ENCODE results near the gene CFB.

DNA sequence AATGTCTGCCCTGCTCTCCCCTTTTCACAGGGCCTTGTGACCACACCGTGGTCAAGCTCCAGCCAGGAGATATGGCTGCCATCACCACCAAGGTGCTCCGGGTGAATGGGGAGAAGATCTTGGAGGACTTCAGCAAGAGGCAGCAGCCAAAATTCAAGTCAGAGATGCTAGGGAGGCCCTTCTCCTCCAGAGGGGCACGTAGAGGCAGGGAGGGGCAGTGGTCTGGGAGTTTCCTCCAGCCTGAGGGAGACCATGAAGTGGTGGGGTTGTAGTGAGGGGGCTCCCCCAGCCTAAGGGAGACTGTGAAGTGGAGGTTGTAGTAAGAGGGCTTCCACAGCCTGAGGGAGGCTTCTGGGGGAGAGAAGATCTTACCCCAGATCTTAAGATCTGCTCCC lies 22.0 kb downstream of the CFB start:
- TF ChIP-seq, protein P1, sequence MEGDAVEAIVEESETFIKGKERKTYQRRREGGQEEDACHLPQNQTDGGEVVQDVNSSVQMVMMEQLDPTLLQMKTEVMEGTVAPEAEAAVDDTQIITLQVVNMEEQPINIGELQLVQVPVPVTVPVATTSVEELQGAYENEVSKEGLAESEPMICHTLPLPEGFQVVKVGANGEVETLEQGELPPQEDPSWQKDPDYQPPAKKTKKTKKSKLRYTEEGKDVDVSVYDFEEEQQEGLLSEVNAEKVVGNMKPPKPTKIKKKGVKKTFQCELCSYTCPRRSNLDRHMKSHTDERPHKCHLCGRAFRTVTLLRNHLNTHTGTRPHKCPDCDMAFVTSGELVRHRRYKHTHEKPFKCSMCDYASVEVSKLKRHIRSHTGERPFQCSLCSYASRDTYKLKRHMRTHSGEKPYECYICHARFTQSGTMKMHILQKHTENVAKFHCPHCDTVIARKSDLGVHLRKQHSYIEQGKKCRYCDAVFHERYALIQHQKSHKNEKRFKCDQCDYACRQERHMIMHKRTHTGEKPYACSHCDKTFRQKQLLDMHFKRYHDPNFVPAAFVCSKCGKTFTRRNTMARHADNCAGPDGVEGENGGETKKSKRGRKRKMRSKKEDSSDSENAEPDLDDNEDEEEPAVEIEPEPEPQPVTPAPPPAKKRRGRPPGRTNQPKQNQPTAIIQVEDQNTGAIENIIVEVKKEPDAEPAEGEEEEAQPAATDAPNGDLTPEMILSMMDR (IDR thresholded peaks at IDR 0.05 in 2 of 3, conservative IDR thresholded peaks at IDR 0.05 in 1 of 3; ENCODE audit: insufficient read depth in 2 of 3, low read depth in 1 of 3, low read length in 3 of 3): no peak
- TF ChIP-seq BRCA1 (IDR thresholded peaks at IDR 0.05) (no peak), BRCA1 (CRISPR knock-in tag; IDR thresholded peaks at IDR 0.05) (no peak), MYC (IDR thresholded peaks at IDR 0.05; ENCODE audit: low read depth, low read length) (no peak), MYC (CRISPR knock-in tag; IDR thresholded peaks at IDR 0.05; ENCODE audit: borderline replicate concordance, low read depth) (no peak), HDAC1 (IDR thresholded peaks at IDR 0.05) (no peak), KDM2B (CRISPR knock-in tag; IDR thresholded peaks at IDR 0.05) (no peak)
- TF ChIP-seq, protein P2, sequence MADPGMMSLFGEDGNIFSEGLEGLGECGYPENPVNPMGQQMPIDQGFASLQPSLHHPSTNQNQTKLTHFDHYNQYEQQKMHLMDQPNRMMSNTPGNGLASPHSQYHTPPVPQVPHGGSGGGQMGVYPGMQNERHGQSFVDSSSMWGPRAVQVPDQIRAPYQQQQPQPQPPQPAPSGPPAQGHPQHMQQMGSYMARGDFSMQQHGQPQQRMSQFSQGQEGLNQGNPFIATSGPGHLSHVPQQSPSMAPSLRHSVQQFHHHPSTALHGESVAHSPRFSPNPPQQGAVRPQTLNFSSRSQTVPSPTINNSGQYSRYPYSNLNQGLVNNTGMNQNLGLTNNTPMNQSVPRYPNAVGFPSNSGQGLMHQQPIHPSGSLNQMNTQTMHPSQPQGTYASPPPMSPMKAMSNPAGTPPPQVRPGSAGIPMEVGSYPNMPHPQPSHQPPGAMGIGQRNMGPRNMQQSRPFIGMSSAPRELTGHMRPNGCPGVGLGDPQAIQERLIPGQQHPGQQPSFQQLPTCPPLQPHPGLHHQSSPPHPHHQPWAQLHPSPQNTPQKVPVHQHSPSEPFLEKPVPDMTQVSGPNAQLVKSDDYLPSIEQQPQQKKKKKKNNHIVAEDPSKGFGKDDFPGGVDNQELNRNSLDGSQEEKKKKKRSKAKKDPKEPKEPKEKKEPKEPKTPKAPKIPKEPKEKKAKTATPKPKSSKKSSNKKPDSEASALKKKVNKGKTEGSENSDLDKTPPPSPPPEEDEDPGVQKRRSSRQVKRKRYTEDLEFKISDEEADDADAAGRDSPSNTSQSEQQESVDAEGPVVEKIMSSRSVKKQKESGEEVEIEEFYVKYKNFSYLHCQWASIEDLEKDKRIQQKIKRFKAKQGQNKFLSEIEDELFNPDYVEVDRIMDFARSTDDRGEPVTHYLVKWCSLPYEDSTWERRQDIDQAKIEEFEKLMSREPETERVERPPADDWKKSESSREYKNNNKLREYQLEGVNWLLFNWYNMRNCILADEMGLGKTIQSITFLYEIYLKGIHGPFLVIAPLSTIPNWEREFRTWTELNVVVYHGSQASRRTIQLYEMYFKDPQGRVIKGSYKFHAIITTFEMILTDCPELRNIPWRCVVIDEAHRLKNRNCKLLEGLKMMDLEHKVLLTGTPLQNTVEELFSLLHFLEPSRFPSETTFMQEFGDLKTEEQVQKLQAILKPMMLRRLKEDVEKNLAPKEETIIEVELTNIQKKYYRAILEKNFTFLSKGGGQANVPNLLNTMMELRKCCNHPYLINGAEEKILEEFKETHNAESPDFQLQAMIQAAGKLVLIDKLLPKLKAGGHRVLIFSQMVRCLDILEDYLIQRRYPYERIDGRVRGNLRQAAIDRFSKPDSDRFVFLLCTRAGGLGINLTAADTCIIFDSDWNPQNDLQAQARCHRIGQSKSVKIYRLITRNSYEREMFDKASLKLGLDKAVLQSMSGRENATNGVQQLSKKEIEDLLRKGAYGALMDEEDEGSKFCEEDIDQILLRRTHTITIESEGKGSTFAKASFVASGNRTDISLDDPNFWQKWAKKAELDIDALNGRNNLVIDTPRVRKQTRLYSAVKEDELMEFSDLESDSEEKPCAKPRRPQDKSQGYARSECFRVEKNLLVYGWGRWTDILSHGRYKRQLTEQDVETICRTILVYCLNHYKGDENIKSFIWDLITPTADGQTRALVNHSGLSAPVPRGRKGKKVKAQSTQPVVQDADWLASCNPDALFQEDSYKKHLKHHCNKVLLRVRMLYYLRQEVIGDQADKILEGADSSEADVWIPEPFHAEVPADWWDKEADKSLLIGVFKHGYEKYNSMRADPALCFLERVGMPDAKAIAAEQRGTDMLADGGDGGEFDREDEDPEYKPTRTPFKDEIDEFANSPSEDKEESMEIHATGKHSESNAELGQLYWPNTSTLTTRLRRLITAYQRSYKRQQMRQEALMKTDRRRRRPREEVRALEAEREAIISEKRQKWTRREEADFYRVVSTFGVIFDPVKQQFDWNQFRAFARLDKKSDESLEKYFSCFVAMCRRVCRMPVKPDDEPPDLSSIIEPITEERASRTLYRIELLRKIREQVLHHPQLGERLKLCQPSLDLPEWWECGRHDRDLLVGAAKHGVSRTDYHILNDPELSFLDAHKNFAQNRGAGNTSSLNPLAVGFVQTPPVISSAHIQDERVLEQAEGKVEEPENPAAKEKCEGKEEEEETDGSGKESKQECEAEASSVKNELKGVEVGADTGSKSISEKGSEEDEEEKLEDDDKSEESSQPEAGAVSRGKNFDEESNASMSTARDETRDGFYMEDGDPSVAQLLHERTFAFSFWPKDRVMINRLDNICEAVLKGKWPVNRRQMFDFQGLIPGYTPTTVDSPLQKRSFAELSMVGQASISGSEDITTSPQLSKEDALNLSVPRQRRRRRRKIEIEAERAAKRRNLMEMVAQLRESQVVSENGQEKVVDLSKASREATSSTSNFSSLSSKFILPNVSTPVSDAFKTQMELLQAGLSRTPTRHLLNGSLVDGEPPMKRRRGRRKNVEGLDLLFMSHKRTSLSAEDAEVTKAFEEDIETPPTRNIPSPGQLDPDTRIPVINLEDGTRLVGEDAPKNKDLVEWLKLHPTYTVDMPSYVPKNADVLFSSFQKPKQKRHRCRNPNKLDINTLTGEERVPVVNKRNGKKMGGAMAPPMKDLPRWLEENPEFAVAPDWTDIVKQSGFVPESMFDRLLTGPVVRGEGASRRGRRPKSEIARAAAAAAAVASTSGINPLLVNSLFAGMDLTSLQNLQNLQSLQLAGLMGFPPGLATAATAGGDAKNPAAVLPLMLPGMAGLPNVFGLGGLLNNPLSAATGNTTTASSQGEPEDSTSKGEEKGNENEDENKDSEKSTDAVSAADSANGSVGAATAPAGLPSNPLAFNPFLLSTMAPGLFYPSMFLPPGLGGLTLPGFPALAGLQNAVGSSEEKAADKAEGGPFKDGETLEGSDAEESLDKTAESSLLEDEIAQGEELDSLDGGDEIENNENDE (IDR thresholded peaks at IDR 0.05; ENCODE audit: low read depth, low read length): no peak
- TF ChIP-seq, protein P3, sequence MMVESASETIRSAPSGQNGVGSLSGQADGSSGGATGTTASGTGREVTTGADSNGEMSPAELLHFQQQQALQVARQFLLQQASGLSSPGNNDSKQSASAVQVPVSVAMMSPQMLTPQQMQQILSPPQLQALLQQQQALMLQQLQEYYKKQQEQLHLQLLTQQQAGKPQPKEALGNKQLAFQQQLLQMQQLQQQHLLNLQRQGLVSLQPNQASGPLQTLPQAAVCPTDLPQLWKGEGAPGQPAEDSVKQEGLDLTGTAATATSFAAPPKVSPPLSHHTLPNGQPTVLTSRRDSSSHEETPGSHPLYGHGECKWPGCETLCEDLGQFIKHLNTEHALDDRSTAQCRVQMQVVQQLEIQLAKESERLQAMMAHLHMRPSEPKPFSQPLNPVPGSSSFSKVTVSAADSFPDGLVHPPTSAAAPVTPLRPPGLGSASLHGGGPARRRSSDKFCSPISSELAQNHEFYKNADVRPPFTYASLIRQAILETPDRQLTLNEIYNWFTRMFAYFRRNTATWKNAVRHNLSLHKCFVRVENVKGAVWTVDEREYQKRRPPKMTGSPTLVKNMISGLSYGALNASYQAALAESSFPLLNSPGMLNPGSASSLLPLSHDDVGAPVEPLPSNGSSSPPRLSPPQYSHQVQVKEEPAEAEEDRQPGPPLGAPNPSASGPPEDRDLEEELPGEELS (CRISPR knock-in tag; IDR thresholded peaks at IDR 0.05; ENCODE audit: borderline replicate concordance): no peak
